Mesenteric fat pad (tissue), 1 donor: Measurements from ENCODE around the gene APOBEC3F. TPM values are rescaled to one million over a fixed set of nuclear protein-coding genes. Genes with fewer than 3 reads are reported as not detected.

Source experiments
- DNase-seq: peaks from one replicate; pipeline ENCODE4 v3.0.0-alpha.2; 2020; ENCODE audit warnings: low spot score
- total RNA-seq: library from RNA; stranded (reverse); fragmentation: NEBNext Ultra II Directional; extraction: Animal tissue kit (Norgen Biotek cat#: 25700); gene quantifications from one replicate; pipeline ENCODE4 v1.2.1, GENCODE V29; 2021
- donor health status: DM: yes; HTN: yes; CAD: no.

APOBEC3F gene
- total RNA-seq, 1 donor from 2014 or later = 2.5 TPM

DNA sequence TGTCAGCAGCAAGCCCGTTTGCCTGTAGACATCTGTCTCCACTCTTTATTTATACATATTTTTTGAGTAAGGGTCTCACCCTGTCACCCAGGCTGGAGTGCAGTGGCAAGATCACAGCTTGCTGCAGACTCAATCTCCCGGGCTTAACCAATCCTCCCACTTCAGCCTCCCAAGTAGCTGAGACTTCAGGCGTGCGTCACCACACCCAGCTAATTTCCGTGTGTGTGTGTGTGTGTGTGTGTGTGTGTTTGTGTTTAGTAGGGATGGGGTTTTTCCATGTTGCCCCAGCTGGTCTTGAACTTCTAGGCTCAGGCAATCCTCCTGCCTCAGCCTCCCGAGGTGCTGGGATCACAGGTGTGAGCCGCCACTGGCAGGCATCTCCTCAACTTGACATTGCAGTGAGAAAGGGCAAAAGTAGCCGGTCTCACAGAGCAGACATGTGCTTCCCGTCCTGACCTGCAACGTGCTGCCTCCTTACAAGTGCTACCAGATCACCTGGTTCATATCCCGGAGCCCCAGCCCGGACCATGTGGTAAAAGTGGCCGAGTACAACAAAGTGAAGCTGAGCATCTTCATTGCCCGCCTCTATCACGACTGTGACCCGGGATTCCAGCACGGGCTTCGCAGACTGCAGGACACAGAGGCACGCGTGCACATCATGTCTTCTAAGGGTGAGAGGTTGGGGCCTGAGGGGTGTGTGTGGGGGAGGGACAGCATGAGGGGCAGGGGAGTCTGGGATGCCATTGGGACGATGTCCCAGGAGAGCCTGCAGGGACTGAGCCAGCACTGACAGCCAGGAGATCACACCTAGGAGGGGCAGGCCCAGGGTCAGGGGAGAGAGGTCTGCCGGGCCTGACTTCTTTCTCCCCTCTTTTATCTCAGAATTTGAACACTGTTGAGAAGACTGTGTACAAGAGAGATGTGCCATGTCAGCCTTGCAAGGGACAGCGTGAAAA is 50.7 kb downstream of the APOBEC3F start:
- DNase-seq = no peak

DNA sequence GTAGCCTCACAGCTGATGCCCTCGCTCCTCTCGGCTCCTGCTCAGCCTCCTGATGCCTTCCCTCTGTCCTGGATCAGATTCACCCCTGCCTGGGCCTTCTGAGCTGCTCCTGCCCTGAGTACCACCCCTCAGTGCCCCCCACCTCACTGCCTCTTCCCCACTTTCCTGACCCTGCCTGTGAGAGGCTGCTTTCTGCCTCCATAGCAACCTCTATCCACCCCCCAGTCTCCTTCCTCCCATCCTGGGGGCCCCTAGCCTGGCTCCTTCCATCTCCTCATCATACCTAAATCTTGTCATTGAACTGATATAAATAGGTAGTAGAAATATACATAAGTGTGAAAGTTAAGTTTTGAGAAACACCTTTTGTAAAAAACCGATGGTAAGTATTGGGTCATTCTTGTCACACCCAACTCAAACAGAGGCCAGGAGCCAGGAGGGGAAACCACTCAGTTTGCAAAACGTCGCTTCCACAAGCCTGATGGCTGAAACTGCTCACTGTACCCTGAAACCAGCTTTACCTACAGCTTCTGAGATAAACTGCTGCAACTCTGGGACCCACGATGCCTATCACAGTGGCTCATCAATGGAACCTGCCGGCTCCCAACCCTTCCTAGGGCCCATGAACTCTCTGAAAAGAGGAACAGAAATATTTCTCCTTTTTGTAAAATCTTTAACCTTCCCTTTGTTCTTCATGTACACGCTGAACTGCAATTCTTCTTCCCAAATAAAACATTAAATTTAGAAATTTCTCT is 51.6 kb downstream of the APOBEC3F start:
- no peak for DNase-seq

DNA sequence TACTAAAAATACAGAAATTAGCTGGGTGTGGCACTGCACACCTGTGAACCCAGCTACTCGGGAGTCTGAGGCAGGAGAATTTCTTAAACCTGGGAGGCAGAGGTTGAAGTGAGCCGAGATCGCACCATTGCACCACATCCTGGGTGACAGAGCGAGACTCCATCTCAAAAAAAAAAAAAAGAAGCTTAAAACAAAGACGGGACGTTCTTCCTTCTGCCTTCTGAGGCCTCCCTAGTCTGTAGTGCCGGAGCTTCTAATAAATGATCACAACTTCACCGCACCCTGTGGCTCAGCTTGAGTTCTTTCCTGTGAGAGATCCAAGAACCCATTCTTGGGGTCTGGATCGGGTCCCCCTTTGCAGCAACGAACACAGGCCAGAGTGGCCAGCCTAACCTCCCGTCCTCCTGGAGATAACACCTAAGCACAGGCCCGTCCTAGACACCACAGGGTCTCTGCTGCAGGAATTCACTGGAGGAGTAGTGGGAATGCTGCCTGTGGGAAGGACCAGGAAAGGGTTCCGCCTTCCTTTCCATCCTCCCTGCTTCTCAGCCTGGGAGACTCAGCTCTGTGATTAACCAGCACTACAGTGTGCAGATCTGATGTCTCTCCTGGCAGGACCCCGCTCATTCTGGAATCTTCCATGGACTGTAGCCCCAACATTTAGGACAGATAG is 54.2 kb downstream of the APOBEC3F start:
- no peak for DNase-seq

DNA sequence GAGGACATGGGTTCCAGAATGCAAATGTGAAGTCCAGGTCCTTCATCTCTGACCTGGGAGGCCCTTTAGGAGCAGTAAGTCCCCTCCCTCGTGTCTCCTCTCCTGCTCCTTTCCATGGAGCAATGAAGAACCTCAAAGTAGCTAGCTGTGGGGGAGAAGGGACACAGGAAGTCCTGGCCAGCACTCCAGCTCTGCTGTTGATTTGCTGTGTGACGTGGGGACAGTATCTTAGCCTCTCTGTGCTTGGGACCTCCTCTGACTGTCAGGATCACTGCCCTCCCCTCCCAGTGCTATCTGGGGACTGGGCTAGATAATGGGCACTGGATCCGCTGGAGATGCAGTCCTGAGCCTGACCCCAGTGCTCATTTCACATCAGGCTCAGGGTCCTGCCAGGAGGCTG is 55.3 kb downstream of the APOBEC3F start:
- no peak for DNase-seq

DNA sequence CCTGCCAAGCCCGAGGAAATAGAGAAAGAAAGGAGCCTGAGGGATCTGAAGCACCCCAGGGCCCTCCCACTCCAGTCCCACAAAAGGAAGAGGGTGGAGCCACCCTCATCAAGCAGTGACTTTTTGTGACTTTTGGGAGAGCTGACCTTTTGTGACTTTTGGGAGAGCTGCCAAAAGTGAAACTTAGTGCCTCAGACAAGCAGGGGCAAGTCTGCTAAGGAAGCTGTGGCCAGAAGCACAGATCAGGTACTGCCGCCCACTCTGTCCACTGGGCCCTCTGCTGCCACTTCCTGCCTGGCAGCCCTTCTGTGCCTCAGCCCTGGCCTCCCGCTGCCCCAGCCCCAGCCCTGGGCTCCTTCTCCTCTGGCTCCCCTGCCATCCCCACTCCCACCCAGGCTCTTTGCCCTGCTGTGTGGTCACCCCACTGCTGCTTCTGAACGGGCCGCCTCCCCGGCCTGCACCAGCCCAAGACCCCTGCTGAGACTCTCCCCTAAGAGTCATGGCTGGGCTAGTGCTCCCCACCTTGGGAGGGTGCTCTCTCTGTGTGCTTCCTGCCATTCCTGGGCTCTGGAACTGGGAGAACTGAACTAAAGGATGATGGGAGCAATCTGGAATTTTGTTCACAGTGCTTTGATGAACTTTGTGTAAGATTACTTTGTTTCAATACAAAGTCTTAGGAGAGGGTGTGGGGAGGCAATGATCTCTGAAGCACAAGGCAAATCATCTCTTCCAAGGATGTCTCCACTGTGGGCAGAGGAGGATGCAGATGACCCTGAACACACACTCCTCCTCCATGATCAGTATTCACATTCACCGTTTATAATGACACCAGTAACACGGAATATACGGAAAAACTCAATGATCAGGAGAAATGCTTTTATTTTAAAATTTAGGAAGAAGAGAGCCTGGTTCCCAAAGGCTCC is 56.7 kb downstream of the APOBEC3F start, which contains the start of gene APOBEC3H:
Gene APOBEC3H, plus strand, starts transcription at position 147 of the 923 bp plus-strand sequence. CDS start 3,035 bp downstream, outside the sequence.
- DNase-seq = no peak

DNA sequence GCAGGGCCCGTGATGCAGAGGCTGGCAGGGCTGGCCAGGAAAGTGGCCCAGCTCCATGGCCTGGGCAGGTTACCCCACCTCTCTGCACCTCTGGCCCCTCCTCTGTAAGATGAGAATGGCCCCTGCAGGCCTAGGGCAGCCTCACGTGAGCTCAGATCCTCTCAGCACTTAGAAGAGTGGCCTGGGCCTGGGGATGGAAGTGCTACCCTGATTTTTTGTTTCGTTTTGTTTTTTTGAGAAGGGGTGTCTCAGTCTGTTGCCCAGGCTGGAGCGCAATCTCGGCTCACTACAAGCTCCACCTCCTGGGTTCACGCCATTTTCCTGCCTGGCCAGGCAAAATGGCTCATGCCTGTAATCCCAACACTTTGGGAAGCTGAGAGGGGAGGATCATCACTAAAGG is 57.4 kb downstream of the APOBEC3F start:
- DNase-seq = no peak

DNA sequence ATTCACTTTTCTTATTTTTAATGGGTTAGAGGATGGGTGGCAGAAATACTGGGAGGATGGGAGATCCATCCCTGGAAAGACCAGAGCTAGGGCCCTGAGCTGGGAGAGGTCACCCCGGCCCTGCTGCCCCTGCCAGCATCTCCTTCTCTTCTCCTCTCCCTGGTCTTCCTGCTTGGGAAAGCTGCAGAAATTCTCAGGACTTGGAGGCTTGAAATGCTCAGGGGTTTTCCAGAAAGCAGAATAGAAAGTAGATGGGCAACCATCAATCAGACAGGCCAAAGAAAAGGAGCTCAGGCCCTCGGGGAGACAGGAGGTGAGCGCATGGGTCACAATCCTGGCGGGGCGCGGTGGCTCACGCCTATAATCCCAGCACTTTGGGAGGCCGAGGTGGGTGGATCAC is 57.9 kb downstream of the APOBEC3F start:
- no peak for DNase-seq

DNA sequence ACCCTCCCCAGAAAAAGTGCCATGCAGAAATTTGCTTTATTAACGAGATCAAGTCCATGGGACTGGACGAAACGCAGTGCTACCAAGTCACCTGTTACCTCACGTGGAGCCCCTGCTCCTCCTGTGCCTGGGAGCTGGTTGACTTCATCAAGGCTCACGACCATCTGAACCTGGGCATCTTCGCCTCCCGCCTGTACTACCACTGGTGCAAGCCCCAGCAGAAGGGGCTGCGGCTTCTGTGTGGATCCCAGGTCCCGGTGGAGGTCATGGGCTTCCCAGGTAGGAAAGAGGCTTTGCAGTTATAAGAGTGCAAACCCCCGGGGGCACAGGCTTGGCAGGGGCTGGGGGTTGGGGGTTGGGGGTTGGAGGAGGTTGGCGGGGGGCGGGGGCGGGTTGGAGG is 60.6 kb downstream of the APOBEC3F start:
- no peak for DNase-seq

DNA sequence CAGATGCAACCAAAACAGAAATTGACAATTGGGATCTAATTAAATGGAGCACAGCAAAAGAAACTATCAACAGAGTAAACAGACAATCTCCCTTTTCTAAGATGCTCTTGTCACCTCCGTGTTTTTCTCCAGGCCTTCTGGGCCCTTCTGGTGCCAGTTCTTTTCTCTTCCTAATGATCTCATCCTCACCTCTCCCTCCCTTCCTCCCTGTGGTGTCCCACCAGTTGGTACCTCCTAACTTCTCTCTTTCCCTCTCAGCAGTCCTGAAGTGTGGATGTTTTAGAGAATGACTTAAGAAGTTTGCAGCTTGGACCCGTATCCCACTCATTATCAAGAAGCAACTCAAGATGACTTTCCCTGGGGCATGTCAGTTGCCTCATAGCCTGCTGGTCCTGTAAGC is 62.8 kb downstream of the APOBEC3F start:
- DNase-seq = no peak

Other genes with a start within 250 kb of the APOBEC3F start
- 7.2 TPM for gene DNAL4, start 246.7 kb upstream of the APOBEC3F start, total RNA-seq
- gene NPTXR, start 196.8 kb upstream of the APOBEC3F start, total RNA-seq = 5.5 TPM
- gene CBX6, start 168.6 kb upstream of the APOBEC3F start, total RNA-seq = 57.4 TPM
- gene APOBEC3A, start 83.3 kb upstream of the APOBEC3F start, total RNA-seq = 17.5 TPM
- 0.58 TPM for gene APOBEC3B, start 58.5 kb upstream of the APOBEC3F start, total RNA-seq
- 13.3 TPM for gene APOBEC3C, start 26.6 kb upstream of the APOBEC3F start, total RNA-seq
- gene APOBEC3D, start 19.7 kb upstream of the APOBEC3F start, total RNA-seq = 3.2 TPM
- gene APOBEC3G, start 36.4 kb downstream of the APOBEC3F start, total RNA-seq = 6.4 TPM
- gene APOBEC3H, start 56.4 kb downstream of the APOBEC3F start, total RNA-seq = not detected
- gene CBX7, start 111.8 kb downstream of the APOBEC3F start, total RNA-seq = 30.8 TPM
- 38.0 TPM for gene PDGFB, start 204.1 kb downstream of the APOBEC3F start, total RNA-seq